ENCODE data around the gene SERTAD2. TPM values are rescaled to one million over a fixed set of nuclear protein-coding genes. Genes with fewer than 3 reads are reported as not detected.

Gene SERTAD2
- total RNA-seq, 1 experiment from 2014 or later = 19.8 TPM

- ChIA-PET POLR2A (ENCODE audit: unreplicated experiment) (no interaction called here), CTCF (no interaction called here)
- H3K27ac ChIP-seq (ENCODE audit: low read length) = no peak overlapping the region
- H3F3A ChIP-seq (ENCODE audit: low read length, unreplicated experiment) = no peaks in the 10 kb centered on the region
- DNase-seq (no peak), ATAC-seq (no peak)
- no peaks in the 10 kb centered on the region for H3K36me3 ChIP-seq (ENCODE audit: low read depth, low read length)
- H3K9me3 ChIP-seq (ENCODE audit: low read length) = no peaks in the 10 kb centered on the region
- H2AFZ ChIP-seq (ENCODE audit: low read length) = no peak overlapping the region
- H3K27me3 ChIP-seq (ENCODE audit: low read length) = no peaks in the 10 kb centered on the region
- no peak for TF ChIP-seq CTCF (conservative IDR thresholded peaks at IDR 0.05; ENCODE audit: low read depth, low read length)
- no peak overlapping the region for H3K4me2 ChIP-seq (ENCODE audit: low read length)
- no peaks in the 10 kb centered on the region for H3K9me2 ChIP-seq (replicated peaks; ENCODE audit: low read length)
- no peaks in the 10 kb centered on the region for H4K20me1 ChIP-seq (ENCODE audit: low read length)
- no peak overlapping the region for H3K9ac ChIP-seq (ENCODE audit: low read length)
- BruUV-seq (replicated peaks) = no TSS peak
- intact Hi-C loops (cut with micrococcal nuclease) = no loop called here
- no peak overlapping the region for H3K4me3 ChIP-seq (ENCODE audit: low read length)
- peaks cover 5% of the 10 kb centered on the region for H3K4me1 ChIP-seq (ENCODE audit: insufficient read depth, low read length)
- no peaks in the 10 kb centered on the region for H3K79me2 ChIP-seq (ENCODE audit: low read length)
Measured at GRCh38 chr2:64613276-64613675, 40.4 kb downstream of the SERTAD2 start.

- TF ChIP-seq EZH2phosphoT487 (IDR thresholded peaks at IDR 0.05; ENCODE audit: borderline replicate concordance, low read length) (no peak), EZH2 (IDR thresholded peaks at IDR 0.05; ENCODE audit: low read length, unreplicated experiment) (no peak)
- no peaks in the 10 kb centered on the region for H3K79me2 ChIP-seq (ENCODE audit: low read length)
- no peak overlapping the region for H3K9ac ChIP-seq (ENCODE audit: low read length)
- no peak overlapping the region for H2AFZ ChIP-seq (ENCODE audit: low read length)
- DNase-seq (no peak), ATAC-seq (no peak)
- H3K36me3 ChIP-seq (ENCODE audit: low read depth, low read length) = no peaks in the 10 kb centered on the region
- no peaks in the 10 kb centered on the region for H3K27me3 ChIP-seq (ENCODE audit: low read length)
- BruUV-seq (replicated peaks) = no TSS peak
- no peaks in the 10 kb centered on the region for H3F3A ChIP-seq (ENCODE audit: low read length, unreplicated experiment)
- POLR2A ChIA-PET (ENCODE audit: unreplicated experiment) = no interaction called here
- intact Hi-C loops (cut with micrococcal nuclease) = no loop called here
- CTCF ChIA-PET = no interaction called here
- H3K4me2 ChIP-seq (ENCODE audit: low read length) = no peak overlapping the region
- H3K9me2 ChIP-seq (replicated peaks; ENCODE audit: low read length) = no peaks in the 10 kb centered on the region
- H3K9me3 ChIP-seq (ENCODE audit: low read length) = no peaks in the 10 kb centered on the region
- H3K4me3 ChIP-seq (ENCODE audit: low read length) = no peak overlapping the region
- peaks cover 11% of the 10 kb centered on the region for H3K4me1 ChIP-seq (ENCODE audit: insufficient read depth, low read length)
- H4K20me1 ChIP-seq (ENCODE audit: low read length) = no peaks in the 10 kb centered on the region
- H3K27ac ChIP-seq (ENCODE audit: low read length) = no peak overlapping the region
Measured at GRCh38 chr2:64612575-64613195, 41.0 kb downstream of the SERTAD2 start.

GRCh38 chr2:64610316-64610855 lies 43.3 kb downstream of the SERTAD2 start:
- intact Hi-C loops (cut with micrococcal nuclease) = no loop called here
- Histone ChIP-seq H4K20me1 (ENCODE audit: low read length) (no peaks in the 10 kb centered on the region), H3K27ac (ENCODE audit: low read length) (no peak overlapping the region), H3F3A (ENCODE audit: low read length, unreplicated experiment) (no peaks in the 10 kb centered on the region), H3K36me3 (ENCODE audit: low read depth, low read length) (no peaks in the 10 kb centered on the region), H3K4me1 (ENCODE audit: insufficient read depth, low read length) (peaks cover 31% of the 10 kb centered on the region), H3K27me3 (ENCODE audit: low read length) (no peaks in the 10 kb centered on the region), H2AFZ (ENCODE audit: low read length) (no peak overlapping the region), H3K9me2 (replicated peaks; ENCODE audit: low read length) (no peaks in the 10 kb centered on the region), H3K4me3 (ENCODE audit: low read length) (no peak overlapping the region), H3K9me3 (ENCODE audit: low read length) (no peaks in the 10 kb centered on the region), H3K9ac (ENCODE audit: low read length) (no peak overlapping the region), H3K4me2 (ENCODE audit: low read length) (no peak overlapping the region), H3K79me2 (ENCODE audit: low read length) (no peaks in the 10 kb centered on the region)
- POLR2A ChIA-PET (ENCODE audit: unreplicated experiment) = no interaction called here
- DNase-seq (no peak), ATAC-seq (no peak)
- TF ChIP-seq EZH2 (IDR thresholded peaks at IDR 0.05; ENCODE audit: low read length, unreplicated experiment) = no peak
- TF ChIP-seq CTCF (conservative IDR thresholded peaks at IDR 0.05; ENCODE audit: low read depth, low read length) = no peak
- TF ChIP-seq EZH2phosphoT487 (IDR thresholded peaks at IDR 0.05; ENCODE audit: borderline replicate concordance, low read length) = no peak
- no TSS peak for BruUV-seq (replicated peaks)
- CTCF ChIA-PET = no interaction called here

All from PC-3 (cell line).